ENCODE data around the gene MARCHF5. TPM values are rescaled to one million over a fixed set of nuclear protein-coding genes. Genes with fewer than 3 reads are reported as not detected.

The MARCHF5 gene
- total RNA-seq, 4 donors from 2014 or later: 10.2 to 19.2 (median 14.1) TPM

Other genes starting within 250 kb of the MARCHF5 start
- 10 to 100 TPM; 10.8 to 15.2 (median 13.6) TPM for gene CPEB3, start 89 bp upstream of the MARCHF5 start, total RNA-seq

Measured in lower leg skin (tissue), 4 donors.